ENCODE data around the gene ZMIZ1.

ZMIZ1 gene

GRCh38 chr10:79242620-79243152, 173.9 kb downstream of the ZMIZ1 start (continued):
- TF ChIP-seq ZNF354C (tag by site-specific recombination; IDR thresholded peaks at IDR 0.05; ENCODE audit: borderline replicate concordance, low read depth) = no peak
- no peak for TF ChIP-seq ZNF792 (tag by site-specific recombination; IDR thresholded peaks at IDR 0.05)
- TF ChIP-seq PRDM6 (tag by site-specific recombination; IDR thresholded peaks at IDR 0.05) = no peak
- TF ChIP-seq MZF1 (tag by site-specific recombination; IDR thresholded peaks at IDR 0.05; ENCODE audit: borderline replicate concordance) = no peak
- no peak for TF ChIP-seq ZNF776 (tag by site-specific recombination; IDR thresholded peaks at IDR 0.05; ENCODE audit: borderline replicate concordance)
- no peak for TF ChIP-seq ZNF623 (tag by site-specific recombination; IDR thresholded peaks at IDR 0.05)
- no peak for TF ChIP-seq ZNF157 (tag by site-specific recombination; IDR thresholded peaks at IDR 0.05)
- TF ChIP-seq PRDM4 (tag by site-specific recombination; IDR thresholded peaks at IDR 0.05) = peak; percentile 80; the same call in 1 of the 2 replicates
- 0 out of 2 replicates have a peak, but pooled peaks have one; percentile 23 for TF ChIP-seq BCL11B (tag by site-specific recombination; IDR thresholded peaks at IDR 0.05; ENCODE audit: low read depth)
- peak; percentile 83 for TF ChIP-seq SCRT1 (tag by site-specific recombination; IDR thresholded peaks at IDR 0.05; ENCODE audit: borderline replicate concordance)
- no peak for TF ChIP-seq ZSCAN5A (tag by site-specific recombination; IDR thresholded peaks at IDR 0.05)
- TF ChIP-seq ZNF558 (tag by site-specific recombination; IDR thresholded peaks at IDR 0.05) = no peak
- TF ChIP-seq ZNF433 (tag by site-specific recombination; IDR thresholded peaks at IDR 0.05; ENCODE audit: low read depth) = no peak
- TF ChIP-seq ZNF169 (tag by site-specific recombination; IDR thresholded peaks at IDR 0.05) = no peak
- TF ChIP-seq ZNF324 (tag by site-specific recombination; IDR thresholded peaks at IDR 0.05) = no peak
- peak; percentile 61; the same call in 1 of the 2 replicates for TF ChIP-seq KLF10 (tag by site-specific recombination; IDR thresholded peaks at IDR 0.05)
- no peak for TF ChIP-seq ZFP3 (tag by site-specific recombination; IDR thresholded peaks at IDR 0.05; ENCODE audit: low read depth)
- TF ChIP-seq ZNF560 (tag by site-specific recombination; IDR thresholded peaks at IDR 0.05; ENCODE audit: borderline replicate concordance) = no peak
- peak; percentile 90 for TF ChIP-seq ZBTB17 (tag by site-specific recombination; IDR thresholded peaks at IDR 0.05)
- peak; percentile 63 for TF ChIP-seq ZNF843 (tag by site-specific recombination; IDR thresholded peaks at IDR 0.05)
- peak; percentile 88 for TF ChIP-seq ZBTB8A (tag by site-specific recombination; IDR thresholded peaks at IDR 0.05)
- peak; percentile 73 for TF ChIP-seq CTCF (tag by site-specific recombination; IDR thresholded peaks at IDR 0.05)
- peak; percentile 32; the same call in 1 of the 2 replicates for TF ChIP-seq PRDM1 (tag by site-specific recombination; IDR thresholded peaks at IDR 0.05)
- no peak; the same call in 1 of the 2 replicates for TF ChIP-seq ZNF423 (tag by site-specific recombination; IDR thresholded peaks at IDR 0.05)
- TF ChIP-seq ZNF747 (tag by site-specific recombination; IDR thresholded peaks at IDR 0.05) = no peak
- peak; percentile 93 for TF ChIP-seq PRDM10 (tag by site-specific recombination; IDR thresholded peaks at IDR 0.05)
- TF ChIP-seq PBX3 (CRISPR knock-in tag; IDR thresholded peaks at IDR 0.05) = no peak; the same call in 1 of the 2 replicates

All from HEK293 (cell line).